Activated CD4-positive, alpha-beta T cell treated with anti-CD3 and anti-CD28 coated beads, Interleukin-2, Interleukin-4, amounts not matched to agents 100 ng/mL and 50 ng/mL, durations not matched to agents 16 hours and 8 hours (primary cell): ENCODE measurements around the gene CYSRT1.

Experiments
- DNase-seq: peaks from one replicate; pipeline ENCODE4 v3.0.0-alpha.2; 2020; ENCODE audit warnings: low spot score

Gene CYSRT1

DNA sequence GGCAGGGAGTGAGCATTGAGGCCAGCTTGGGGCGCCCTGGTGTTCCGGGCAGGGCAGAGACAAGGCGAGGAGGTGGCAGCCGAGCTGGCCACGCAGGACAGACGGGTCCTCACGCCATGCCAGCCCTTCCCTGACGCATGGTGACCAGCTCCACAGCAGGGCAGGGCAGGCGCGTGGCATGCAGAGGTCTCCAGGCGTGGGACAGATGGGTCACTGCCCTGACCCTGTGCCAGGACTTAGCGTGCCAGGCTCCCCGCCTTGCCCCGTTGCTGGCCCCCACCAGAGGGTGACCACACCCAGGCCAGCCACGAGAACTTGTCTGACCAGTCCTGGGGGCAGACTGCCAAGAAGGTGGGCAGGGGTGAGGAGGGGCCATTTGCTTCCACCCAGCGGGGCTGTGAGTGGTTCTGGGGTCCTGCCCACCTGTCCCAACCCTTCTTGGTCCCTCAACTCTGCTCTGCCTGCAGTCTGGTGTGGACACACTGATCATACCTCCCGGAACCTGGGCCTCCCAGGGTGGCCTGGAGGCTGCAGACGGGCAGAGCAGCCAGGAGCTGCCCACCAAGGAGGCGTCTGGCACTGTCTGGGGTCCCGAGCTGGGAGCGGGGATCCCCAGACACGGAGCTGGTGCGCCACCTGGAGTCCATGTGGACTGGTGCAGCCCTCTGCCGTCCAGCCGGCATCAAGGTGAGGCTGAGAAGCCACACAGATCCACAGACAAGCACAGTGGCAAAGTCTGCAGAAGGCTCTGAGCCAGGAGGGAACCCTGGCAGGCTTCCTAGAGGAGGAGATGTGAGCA is 2.3 kb downstream of the CYSRT1 start, which contains the start of gene RNF224:
Gene RNF224, plus strand, starts transcription at position 449 of the 799 bp plus-strand sequence. CDS start 834 bp downstream, outside the sequence.
- peak; percentile 85 for DNase-seq

DNA sequence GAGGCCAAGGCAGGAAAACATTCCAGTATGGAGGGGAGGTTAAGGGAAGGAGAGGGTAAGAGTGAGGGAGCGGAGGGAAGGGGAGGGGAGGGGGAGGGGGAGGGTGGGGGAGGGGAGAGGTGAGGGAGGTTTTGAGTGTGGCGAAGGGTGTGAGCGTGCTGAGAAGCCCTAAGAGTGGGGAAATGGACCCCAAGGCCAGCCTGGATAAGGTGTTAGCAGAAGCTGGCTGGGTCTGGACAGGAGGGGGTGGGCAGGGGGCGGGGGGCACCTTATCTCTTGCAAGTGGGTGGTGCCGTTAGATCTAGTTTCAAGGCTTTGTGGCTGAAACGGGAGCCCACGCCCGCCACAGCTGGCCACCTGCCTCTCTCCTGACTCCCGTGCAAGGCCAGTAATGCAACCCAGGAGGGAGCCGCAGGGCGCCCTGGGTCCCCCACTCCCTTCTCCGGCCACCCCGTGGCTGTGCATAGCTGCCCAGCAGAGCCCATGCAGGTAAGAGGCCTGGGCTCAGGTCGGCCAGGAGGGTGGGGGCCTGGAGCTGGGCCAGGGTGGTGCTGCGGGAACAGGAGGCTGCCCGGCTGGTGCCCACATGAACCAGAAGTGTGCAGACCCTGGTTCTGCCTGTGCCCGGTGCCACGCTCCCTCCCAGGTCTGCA is 3.0 kb downstream of the CYSRT1 start:
- no peak for DNase-seq

DNA sequence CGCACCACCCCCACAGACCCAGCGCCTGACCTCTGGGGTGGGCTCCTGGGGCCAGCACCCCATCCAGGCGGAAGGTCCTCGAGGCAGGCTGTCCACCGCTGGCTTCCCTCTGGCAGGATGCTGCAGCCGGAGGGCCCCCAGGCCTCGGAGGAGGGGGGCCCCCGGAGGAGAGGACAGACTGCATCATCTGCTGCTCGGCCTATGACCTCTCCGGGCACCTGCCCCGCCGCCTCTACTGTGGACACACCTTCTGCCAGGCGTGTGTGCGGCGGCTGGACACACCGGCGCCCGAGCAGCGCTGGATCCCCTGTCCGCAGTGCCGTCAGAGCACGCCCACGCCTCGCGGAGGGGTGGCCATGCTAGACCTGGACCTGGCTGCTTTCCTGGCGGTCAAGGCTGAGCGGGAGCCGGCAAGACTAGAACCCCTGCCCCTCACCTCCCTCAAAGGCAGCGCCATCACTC is 3.6 kb downstream of the CYSRT1 start:
- no peak for DNase-seq

- DNase-seq: no peak
Observed at GRCh38 chr9:137228968-137229896, 4.3 kb downstream of the CYSRT1 start.

GRCh38 chr9:137229903-137230704 is 5.1 kb downstream of the CYSRT1 start:
- DNase-seq: no peak

DNA sequence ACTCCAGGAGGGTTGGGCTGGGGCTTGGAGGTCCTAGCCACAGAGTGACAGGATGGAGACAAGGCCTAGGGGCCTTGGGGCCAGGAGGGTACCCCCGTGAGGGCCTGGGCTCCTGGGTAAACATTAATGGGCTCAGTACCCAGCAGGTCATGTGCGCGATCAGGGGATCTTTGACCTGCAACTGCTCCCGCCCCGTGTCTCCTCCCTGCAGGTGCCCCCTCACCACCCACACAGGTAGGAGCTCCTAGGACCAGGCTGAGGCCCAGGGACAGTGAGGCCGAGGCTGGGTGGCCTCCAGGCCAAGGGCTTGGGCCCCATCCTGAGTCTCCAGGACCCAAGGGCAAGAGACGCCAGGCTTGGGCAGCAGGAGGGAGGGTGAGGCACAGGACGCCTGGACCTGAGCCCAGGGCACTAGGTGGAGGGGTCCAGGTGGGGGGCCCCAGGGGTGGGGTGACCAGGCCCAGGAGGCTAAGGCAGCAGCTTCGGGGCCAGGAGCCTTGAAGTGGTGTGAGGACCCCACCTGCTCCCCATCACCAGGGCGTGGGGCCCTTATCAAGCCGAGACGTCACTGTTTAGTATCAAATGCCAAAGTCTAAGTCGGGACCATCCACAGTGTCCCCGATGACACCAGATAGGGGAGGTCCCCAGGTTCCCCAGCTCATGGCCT is 5.9 kb downstream of the CYSRT1 start, which contains the start of gene SLC34A3:
Gene SLC34A3, plus strand, starts transcription at position 197 of the 667 bp plus-strand sequence. CDS start 802 bp downstream, outside the sequence.
- DNase-seq: no peak

DNA sequence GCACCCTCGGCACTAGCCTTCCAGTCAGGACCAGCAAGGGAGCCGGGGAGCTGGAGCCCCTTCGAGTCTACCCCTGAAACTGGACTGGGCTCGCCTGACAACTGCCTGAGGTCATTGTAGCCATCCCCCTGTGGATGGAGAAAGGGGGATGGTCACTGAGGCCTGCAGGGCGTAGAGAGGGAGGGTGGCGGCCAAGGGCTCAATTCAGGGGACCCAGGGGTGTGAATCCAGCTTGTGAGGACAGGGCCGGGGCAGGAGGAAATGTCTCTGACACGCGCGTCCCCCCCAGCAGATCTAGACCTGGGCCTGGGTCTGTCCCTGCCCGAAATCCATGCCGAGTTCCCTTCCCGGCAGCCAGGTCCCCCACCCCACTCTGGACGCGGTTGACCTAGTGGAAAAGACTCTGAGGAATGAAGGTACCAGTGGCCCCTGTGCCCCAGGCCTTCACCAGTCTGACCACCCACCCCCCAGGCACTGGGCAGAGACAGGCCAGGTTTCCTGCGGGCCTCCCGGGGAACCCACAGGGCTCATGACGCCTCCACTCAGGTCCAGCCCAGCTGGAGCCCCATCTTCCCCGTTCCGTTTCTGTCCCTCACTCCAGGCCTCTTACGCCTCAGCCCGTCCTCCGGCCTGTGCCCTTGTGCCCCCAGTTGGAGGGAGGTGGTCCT is 6.5 kb downstream of the CYSRT1 start:
- DNase-seq: no peak

DNA sequence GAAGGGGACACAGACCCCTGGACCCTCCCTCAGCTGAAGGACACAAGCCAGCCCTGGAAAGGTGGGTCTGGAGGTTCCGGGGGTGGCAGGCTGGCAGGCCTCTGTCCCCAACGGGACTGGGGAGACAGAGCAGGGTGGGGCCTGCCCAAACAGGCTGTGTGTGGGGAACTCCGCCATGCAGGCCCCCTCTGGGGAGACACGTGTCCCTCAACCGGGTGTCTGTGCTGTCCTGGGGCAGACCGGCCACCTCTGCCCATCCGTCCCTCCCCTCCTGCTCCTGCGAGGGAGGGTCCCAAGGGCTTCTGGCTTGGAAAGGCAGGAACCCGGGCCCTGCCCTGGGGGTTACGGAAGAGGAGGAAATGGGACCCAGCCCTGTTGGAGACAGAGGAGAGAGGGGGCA is 7.1 kb downstream of the CYSRT1 start:
- no peak for DNase-seq

DNA sequence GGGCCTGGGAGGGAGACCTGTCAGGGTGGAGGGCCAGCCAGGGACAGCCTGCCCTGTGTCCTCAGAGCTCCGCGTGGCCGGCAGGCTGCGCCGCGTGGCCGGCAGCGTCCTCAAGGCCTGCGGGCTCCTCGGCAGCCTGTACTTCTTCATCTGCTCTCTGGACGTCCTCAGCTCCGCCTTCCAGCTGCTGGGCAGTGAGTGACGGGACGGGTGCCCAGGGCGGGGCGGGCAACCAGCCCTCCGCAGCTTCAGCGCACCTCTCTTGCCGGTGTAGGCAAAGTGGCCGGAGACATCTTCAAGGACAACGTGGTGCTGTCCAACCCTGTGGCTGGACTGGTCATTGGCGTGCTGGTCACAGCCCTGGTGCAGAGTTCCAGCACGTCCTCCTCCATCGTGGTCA is 7.5 kb downstream of the CYSRT1 start:
- DNase-seq: no peak

GRCh38 chr9:137233143-137233980 is 8.4 kb downstream of the CYSRT1 start:
- no peak for DNase-seq

GRCh38 chr9:137234055-137234697 is 9.2 kb downstream of the CYSRT1 start:
- no peak for DNase-seq

DNA sequence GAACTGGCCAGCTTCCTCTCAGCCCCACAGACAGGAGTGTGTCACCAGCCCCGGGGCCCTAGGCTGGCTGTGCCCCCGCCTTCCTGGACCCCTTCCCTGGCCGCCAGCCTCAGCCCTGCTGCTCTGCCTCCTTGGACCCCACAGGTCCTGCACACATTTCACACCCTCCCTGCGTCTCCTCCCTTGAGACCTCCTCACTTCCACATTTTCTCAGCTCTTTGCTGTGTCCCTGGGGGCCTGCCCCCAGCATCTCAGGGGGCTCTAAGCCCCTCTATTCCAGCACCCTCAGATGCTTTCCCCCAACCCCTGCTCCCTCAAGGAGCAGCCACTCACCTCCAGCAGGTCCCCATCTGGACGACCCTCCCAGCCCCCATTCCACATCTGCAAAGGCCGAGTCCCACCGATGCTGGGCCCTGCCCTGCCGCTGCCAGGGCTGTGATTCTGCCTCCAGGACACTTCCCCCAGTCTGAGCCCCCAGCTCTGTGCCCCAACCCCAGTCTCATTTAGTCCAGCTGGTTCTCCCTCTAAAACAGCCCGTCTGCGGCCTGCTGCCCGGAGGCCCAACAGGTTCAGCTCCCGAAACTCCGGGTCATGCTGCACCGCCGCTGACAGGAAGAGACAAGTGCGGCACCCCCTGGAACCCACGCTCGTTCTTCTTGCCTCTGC is 9.9 kb downstream of the CYSRT1 start:
- no peak for DNase-seq

DNA sequence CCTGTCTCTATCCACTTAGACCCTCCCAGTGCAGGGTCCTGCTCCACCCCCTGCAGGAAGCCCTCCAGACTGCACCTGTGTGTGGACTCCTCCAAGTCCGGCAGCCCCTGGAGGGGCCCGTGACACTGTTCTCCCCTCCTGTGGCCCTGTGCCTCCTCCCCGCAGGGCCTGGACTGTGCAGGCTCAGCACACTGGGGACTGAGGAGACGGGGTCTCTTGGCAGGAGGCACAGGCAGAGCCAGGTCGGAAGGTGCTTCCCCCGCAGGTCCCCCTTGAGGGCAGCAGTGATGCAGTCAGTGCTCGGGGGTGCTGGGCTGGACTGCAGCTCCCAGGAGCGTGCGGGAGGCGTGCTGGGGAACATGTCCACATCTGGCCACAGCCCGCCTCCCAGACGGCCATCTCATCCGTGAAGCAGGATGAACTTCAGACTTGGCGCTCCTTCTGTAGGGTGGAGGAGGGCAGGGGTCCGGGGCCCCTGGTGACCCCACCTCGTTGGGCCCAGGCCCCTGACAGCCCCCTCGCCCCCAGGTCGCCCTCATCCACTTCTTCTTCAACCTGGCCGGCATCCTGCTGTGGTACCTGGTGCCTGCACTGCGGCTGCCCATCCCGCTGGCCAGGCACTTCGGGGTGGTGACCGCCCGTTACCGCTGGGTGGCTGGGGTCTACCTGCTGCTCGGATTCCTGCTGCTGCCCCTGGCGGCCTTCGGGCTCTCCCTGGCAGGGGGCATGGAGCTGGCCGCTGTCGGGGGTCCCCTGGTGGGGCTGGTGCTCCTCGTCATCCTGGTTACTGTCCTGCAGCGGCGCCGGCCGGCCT is 10.7 kb downstream of the CYSRT1 start:
- no peak for DNase-seq

- DNase-seq: peak; percentile 92
Observed at GRCh38 chr9:137236238-137236935, 11.4 kb downstream of the CYSRT1 start.

DNA sequence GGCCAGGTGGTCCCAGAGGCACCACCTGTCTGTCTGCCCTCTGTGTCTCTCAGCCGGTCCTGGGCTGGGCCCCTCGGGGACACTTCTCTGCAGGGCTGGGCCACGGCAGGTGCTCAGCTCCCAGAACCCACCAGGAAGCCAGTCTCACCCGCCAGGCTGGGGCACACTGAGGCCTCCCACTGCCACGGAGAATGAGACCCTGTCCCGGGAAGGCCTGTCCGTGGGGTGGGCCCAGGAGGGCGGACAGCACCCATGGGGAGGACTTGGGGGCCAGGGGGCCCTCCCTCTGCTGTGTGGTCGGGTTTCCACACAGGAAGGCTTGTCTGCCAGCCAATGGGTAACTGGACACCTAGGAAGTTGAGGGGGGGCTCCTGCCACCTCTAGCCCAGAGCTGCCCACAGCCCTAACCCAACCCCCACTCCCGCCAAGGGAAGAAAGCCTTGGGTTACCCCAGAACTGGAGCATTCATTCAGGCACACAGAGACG is 12.0 kb downstream of the CYSRT1 start:
- no peak for DNase-seq
